ENCODE measurements around the gene ECHS1. TPM values are rescaled to one million over a fixed set of nuclear protein-coding genes. Genes with fewer than 3 reads are reported as not detected.

Gene ECHS1
- total RNA-seq, 1 donor from 2014 or later: 106 TPM

DNA sequence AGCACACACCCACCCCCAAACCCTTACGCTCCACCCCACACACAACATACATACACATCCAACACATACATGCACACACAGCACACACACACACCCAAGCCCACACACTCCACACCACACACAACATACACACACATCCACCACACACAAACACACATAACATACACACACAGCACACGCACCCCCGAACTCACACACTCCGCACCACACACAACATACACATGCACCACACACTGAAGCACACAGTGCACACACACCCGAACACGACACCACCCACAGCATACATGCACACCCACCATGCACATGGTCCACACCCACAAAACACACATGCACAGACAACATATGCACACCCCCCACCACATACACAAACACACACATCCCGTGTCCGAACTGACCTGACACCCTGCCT is 24.0 kb downstream of the ECHS1 start:
- peaks cover 9% of the 10 kb centered on the region for H3K27me3 Mint-ChIP-seq
- no peak overlapping the region for H3K4me3 Mint-ChIP-seq
- H3K4me1 Mint-ChIP-seq (ENCODE audit: unreplicated experiment): no peaks in the 10 kb centered on the region
- no peak overlapping the region for H3K27ac Mint-ChIP-seq
- no peaks in the 10 kb centered on the region for H3K9me3 Mint-ChIP-seq
- H3K36me3 Mint-ChIP-seq: no peaks in the 10 kb centered on the region
- no peak for DNase-seq (ENCODE audit: extremely low spot score, unreplicated experiment)
- TF ChIP-seq, protein P1, sequence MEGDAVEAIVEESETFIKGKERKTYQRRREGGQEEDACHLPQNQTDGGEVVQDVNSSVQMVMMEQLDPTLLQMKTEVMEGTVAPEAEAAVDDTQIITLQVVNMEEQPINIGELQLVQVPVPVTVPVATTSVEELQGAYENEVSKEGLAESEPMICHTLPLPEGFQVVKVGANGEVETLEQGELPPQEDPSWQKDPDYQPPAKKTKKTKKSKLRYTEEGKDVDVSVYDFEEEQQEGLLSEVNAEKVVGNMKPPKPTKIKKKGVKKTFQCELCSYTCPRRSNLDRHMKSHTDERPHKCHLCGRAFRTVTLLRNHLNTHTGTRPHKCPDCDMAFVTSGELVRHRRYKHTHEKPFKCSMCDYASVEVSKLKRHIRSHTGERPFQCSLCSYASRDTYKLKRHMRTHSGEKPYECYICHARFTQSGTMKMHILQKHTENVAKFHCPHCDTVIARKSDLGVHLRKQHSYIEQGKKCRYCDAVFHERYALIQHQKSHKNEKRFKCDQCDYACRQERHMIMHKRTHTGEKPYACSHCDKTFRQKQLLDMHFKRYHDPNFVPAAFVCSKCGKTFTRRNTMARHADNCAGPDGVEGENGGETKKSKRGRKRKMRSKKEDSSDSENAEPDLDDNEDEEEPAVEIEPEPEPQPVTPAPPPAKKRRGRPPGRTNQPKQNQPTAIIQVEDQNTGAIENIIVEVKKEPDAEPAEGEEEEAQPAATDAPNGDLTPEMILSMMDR (conservative IDR thresholded peaks at IDR 0.05): no peak

DNA sequence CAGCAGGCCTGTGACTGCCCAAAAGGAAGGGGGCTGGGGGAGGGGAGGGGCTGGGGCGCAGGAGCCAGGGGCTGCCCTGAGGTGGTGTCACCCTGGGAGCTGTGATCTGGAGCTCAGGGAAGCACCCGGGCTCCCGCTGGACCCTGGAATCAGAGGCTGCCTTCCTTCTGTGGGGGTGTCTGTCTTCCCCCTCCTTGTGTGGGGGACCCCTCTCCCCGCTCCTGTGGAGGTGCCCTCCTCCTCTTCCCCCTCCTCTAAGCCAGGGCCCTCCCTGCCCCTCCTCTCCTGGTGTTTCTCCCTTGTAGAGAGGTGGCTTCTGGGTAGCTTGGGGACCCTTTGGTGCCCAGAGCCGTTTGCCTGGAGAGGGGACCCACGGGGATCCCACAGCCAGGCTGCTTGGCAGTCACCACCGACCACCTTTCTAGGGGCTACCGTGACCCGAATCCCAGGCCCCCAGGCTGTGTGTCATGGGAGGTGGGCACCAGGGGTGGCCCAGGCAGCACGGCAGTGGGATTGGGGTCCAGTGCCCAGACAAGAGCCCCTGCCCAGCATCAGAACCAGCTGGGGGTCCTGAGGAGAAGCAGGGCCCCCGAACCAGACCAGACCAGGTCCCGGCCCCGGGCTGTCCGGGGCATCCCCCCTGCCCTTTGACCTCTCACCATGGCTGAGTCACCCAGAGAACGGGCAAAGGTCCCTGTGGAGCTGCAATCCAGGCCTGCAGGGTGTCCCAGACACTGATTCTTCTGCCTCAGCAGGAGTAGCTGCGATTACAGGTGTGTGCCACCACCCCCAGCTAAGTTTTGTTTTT is 25.2 kb downstream of the ECHS1 start:
- H3K27ac Mint-ChIP-seq: no peak overlapping the region
- H3K4me3 Mint-ChIP-seq: no peak overlapping the region
- no peaks in the 10 kb centered on the region for H3K36me3 Mint-ChIP-seq
- TF ChIP-seq, protein P1 (conservative IDR thresholded peaks at IDR 0.05): no peak
- H3K27me3 Mint-ChIP-seq: peaks cover 15% of the 10 kb centered on the region
- no peaks in the 10 kb centered on the region for H3K9me3 Mint-ChIP-seq
- H3K4me1 Mint-ChIP-seq (ENCODE audit: unreplicated experiment): no peaks in the 10 kb centered on the region
- DNase-seq (ENCODE audit: extremely low spot score, unreplicated experiment): no peak

DNA sequence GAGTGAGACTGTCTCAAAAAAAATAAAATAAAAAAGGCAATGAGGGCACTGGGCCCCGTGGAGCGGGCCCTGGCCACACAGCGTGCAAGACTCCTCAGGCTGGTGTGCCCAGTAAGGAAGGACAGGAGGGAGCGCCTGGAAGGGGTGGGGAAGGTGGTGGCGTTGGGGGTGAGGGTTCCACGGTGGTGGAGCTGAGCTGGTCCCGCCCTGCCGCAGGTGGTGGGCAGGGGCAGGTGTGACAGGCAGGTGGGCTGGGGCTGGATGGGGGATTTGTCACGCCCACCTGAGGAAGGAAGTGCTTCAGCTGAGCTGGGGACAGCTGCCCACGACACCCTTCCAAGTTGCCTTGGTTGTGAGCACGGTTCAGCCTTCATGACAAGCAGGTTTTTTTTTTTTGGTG is 26.7 kb downstream of the ECHS1 start:
- no peak overlapping the region for H3K27ac Mint-ChIP-seq

DNA sequence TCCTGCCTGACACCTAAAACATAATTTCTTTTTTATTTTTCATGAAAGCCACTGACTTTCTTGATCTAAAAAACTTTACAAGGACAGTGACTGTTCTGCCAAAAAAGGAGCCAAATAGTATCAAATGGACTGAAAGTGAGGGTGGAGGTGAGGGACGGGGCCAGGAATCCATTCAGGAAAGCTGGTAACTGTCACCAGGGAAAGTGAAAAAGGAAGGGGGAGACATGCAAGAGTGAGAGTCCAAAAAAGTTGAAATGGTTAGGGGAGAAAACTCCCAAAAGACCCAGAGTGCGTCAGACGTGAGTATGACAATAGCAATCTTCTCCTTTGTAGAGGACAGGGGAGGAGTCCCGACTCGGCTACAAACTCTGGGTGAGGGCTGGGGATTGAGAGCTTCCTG is 28.9 kb downstream of the ECHS1 start:
- H3K27ac Mint-ChIP-seq: no peak overlapping the region
- H3K4me1 Mint-ChIP-seq (ENCODE audit: unreplicated experiment): no peaks in the 10 kb centered on the region
- no peak for DNase-seq (ENCODE audit: extremely low spot score, unreplicated experiment)
- TF ChIP-seq, protein P1 (conservative IDR thresholded peaks at IDR 0.05): no peak
- peaks cover 27% of the 10 kb centered on the region for H3K27me3 Mint-ChIP-seq
- no peak overlapping the region for H3K4me3 Mint-ChIP-seq
- H3K36me3 Mint-ChIP-seq: no peaks in the 10 kb centered on the region
- H3K9me3 Mint-ChIP-seq: no peaks in the 10 kb centered on the region

More for the DNA sequence above, 26.7 kb downstream of the ECHS1 start:
- Mint-ChIP-seq H3K4me1 (ENCODE audit: unreplicated experiment) (no peaks in the 10 kb centered on the region), H3K4me3 (no peak overlapping the region), H3K36me3 (no peaks in the 10 kb centered on the region), H3K9me3 (no peaks in the 10 kb centered on the region), H3K27me3 (peaks cover 21% of the 10 kb centered on the region)
- no peak for DNase-seq (ENCODE audit: extremely low spot score, unreplicated experiment)
- TF ChIP-seq, protein P1 (conservative IDR thresholded peaks at IDR 0.05): no peak

DNA sequence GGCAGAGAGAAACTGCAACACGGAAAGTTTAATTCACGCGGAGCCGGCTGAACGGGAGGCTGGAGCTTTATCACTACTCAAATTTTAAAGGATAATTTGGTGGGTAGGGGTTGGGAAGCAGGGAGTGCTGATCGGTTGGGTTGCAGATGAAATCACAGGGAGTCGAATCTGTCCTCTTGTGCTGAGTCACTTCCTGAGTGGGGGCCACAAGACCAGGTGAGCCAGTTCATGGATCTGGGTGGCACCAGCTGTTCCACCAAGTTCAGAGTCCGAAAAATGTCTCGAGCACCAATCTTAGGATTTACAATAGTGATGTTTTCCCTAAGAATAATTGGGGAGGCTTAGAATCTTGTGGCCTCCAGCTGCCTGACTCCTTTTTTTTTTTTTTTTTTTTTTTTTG is 29.6 kb downstream of the ECHS1 start:
- H3K27me3 Mint-ChIP-seq: peaks cover 24% of the 10 kb centered on the region
- no peak overlapping the region for H3K4me3 Mint-ChIP-seq
- no peak for DNase-seq (ENCODE audit: extremely low spot score, unreplicated experiment)
- H3K4me1 Mint-ChIP-seq (ENCODE audit: unreplicated experiment): no peaks in the 10 kb centered on the region
- H3K27ac Mint-ChIP-seq: no peak overlapping the region
- TF ChIP-seq, protein P1 (conservative IDR thresholded peaks at IDR 0.05): no peak
- no peaks in the 10 kb centered on the region for H3K9me3 Mint-ChIP-seq
- H3K36me3 Mint-ChIP-seq: no peaks in the 10 kb centered on the region
